Measurements from ENCODE around the gene AGBL3.

The AGBL3 gene

DNA sequence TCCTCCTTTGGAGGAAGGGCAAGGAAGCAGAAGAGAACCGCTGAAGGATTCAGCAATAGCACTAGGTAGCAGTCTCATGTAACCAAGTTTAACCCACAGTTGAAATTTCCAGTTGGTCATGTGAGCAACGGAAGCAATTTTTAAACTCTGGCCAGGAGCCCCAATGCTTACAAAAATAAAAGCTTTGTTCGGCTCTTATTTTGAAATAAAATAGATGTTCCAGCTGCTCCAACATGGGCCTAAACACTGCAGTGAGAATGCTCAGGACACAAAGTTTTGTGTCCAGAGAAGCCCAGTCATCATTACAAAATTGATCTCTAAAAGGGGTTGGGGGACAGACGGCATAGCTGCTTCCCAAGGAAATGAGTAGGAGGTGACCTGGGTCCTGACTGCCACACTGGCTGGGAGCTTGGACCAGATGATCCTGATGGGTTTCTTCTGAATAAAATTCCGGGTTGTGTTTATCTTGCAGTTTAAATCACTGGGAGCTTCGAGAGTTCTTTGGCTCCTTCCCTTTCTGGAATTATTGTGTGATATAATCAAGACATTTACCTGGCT is 161.1 kb downstream of the AGBL3 start:
- DNase-seq (ENCODE audit: low spot score) (no peak), FAIRE-seq (no peak)

DNA sequence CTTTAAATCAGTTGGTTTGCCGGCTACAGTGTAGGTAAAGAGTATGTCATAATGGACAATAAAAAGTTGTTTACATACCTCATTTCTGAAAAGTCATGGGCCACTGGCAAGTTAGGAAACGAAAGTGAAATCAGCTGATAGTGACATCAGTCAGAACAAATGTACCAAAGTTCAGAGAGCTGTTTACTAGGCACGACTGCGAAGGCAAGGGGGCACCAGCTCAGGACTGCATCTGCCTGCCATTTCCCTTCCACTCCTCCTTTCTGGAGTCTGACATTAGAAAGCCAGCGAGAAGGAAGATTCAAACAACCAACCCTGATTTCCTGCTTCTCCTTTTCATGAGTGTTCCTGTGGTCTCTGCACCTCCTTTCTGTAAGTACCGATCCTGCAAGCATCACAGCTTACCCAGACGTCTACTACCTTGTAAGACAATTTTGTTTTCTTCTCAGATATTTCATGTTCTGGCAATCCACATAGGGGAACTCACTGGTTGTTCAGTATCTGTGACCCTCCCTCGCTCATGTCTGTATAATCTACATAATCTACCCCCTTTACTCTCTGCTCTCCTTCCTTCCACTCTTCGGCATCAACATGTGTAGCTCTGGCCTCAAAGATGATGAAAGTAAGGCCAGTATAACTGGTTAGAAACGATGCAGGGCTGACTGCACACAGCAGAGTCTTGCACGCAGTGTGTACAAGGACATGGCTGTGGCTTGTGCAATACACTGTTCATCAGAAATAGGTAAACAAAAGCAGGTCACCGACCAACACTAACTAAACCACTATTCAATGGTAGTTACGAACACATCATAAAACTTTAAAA is 161.8 kb downstream of the AGBL3 start, which contains the start of gene TMEM140:
Gene TMEM140 (plus strand): TSS at position 174 of the 823 bp plus-strand sequence. CDS start 16,370 bp downstream, outside the sequence.
- FAIRE-seq = peak; percentile 7
- DNase-seq (ENCODE audit: low spot score) = peak; percentile 59

GRCh38 chr7:135150072-135150782 is 163.9 kb downstream of the AGBL3 start:
- no peak for FAIRE-seq

DNA sequence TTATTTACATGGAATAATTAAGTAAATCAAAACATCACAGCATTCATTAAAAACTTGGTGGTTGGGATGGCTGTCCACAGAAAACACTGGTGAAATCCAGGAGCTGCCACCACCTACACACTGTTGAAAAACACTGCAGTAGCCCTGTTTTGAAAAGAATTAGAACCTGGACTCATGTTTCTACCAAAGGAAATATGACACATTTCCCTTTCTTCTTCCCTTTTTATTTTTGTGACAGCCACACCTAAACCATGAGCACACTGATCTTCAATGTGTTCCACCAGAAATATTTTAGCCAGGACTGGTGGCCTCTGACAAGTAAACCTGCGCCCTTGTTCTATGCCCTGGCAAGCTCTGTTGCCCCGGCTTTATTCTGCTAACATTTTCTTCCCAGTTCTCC is 164.8 kb downstream of the AGBL3 start:
- FAIRE-seq = no peak
- DNase-seq (ENCODE audit: low spot score) = no peak

More at GRCh38 chr7:135150072-135150782, 163.9 kb downstream of the AGBL3 start:
- no peak for DNase-seq (ENCODE audit: low spot score)

DNA sequence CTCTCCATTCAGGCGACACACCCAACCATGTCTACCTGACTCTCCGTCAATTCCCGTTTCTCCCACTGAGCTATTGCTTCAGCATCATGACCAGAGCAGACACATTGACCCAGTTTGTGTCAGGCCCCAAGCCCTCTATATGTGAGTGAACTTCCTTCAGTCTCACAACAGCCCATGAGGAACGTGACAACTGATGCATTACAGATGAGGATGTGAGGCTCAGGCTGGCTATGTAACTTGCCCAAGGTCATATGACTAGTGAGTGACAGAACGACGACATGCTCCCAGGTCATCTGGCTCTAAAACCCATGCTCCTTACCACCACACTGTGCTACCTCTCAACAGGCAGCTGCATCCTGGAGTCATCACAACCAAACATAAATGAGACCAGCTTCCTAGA is 165.2 kb downstream of the AGBL3 start:
- DNase-seq (ENCODE audit: low spot score) (no peak), FAIRE-seq (no peak)

DNA sequence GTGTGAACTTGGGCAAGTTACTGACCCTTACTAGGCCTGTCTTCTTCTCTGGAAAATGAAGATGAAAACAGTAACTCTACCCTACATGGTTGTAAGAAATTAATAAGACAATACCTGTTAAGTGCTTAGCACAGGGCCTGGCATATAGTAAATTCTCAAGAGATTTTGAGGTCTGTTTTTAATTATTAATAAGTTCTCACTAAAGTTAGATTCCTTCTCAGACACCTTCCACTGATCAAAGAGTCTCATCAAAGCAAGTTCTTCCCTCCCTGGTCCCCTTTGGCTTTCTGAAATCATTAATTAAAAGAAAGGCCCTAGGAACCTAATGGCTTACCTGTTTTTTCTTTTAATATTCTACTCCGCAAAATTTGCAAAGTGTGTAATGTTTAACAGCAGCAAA is 166.1 kb downstream of the AGBL3 start:
- FAIRE-seq (no peak), DNase-seq (ENCODE audit: low spot score) (no peak)

- no peak for DNase-seq (ENCODE audit: low spot score)
- no peak for FAIRE-seq
Measured at GRCh38 chr7:135154734-135155133, 168.4 kb downstream of the AGBL3 start.

DNA sequence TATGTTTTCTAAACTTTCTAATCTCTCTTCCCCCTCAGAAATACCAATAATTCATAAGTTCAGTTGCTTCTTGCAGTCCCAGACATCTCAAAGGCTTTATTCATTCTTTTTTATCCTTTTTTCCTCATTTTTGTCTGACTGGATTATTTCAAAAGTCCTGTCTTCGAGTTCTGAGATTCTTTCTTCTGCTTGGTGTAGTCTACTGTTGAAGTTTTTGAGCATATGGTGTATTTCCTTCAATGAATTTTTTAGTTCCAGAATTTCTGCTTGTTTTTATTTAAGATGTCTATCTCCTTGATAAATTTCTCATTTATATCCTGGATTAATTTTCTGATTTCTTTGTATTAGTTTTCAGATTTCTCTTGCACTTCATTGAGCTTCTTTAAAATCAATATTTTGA is 170.0 kb downstream of the AGBL3 start:
- no peak for DNase-seq (ENCODE audit: low spot score)
- FAIRE-seq = no peak

- DNase-seq (ENCODE audit: low spot score) = no peak
Measured at GRCh38 chr7:135158141-135158655, 171.9 kb downstream of the AGBL3 start.

GRCh38 chr7:135158874-135159273 is 172.6 kb downstream of the AGBL3 start:
- no peak for FAIRE-seq

More at GRCh38 chr7:135158141-135158655, 171.9 kb downstream of the AGBL3 start:
- no peak for FAIRE-seq

GRCh38 chr7:135159359-135160085 is 173.2 kb downstream of the AGBL3 start:
- DNase-seq (ENCODE audit: low spot score) (no peak), FAIRE-seq (no peak)

More at GRCh38 chr7:135158874-135159273, 172.6 kb downstream of the AGBL3 start:
- DNase-seq (ENCODE audit: low spot score) = no peak

- DNase-seq (ENCODE audit: low spot score) = peak; percentile 58
- peak; percentile 82 for FAIRE-seq
Measured at GRCh38 chr7:135160098-135160857, 174.0 kb downstream of the AGBL3 start.

DNA sequence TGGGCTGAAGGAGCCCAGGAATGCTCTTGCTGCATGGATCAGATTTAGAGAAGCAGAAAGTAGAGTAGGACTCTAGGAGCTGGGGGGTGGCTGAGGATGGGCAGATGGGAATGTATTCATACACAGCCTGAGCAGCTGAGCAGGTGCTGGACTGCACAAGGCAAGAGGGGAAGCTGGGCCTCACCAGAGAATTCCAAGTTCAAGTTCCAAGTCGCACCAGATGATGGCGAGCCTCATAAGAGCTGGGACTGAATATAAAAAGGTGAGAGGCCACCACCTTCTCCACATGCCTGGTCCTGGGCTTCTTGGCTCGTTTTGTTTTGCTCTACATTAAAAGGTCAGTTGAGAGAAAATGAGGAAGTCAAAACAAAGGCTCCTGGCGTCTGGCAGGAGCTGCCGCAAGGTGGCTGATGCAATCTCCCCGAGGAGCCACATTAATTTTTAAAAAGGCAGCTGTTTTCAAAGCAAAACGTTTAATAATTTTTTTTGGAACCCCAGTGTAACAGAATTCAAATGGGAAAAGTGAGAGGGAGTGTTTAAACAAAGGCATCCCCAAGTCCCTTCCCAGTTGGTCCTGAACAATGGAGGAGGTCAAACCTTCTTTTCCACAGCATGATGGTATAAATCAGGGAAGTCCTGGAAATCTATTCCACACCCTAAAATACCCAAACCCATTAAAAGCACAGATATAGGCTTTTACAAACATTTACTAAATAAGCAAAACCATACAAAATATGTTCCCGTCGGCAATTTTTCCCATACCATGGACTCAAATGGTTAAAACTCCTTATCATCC is 174.7 kb downstream of the AGBL3 start:
- DNase-seq (ENCODE audit: low spot score) = no peak
- no peak for FAIRE-seq

DNA sequence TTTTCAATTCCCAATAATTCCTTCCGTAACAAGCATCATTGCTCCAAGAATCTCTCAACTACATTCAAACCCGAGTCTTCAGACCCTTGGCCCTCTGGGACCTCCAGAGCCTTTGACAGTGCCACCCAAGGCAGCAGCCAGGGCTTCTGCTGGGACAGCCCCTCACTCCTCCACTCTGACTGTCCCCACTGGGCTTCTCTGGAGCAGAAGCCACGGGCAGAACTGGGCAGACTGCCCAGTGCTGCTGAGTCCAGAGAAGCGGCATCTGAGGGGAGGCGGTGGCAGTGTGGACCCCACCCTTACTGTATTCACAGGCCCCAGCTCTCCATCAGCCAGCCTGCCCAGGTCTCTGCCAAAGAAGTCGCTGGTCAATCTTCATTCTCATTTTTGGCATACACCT is 175.4 kb downstream of the AGBL3 start:
- no peak for DNase-seq (ENCODE audit: low spot score)

GRCh38 chr7:135162382-135163001 is 176.2 kb downstream of the AGBL3 start:
- FAIRE-seq (no peak), DNase-seq (ENCODE audit: low spot score) (no peak)

More for the DNA sequence above, 175.4 kb downstream of the AGBL3 start:
- no peak for FAIRE-seq

GRCh38 chr7:135164357-135165061 is 178.2 kb downstream of the AGBL3 start:
- no peak for DNase-seq (ENCODE audit: low spot score)
- FAIRE-seq = no peak

- no peak for DNase-seq (ENCODE audit: low spot score)
- no peak for FAIRE-seq
Measured at GRCh38 chr7:135165862-135166261, 179.6 kb downstream of the AGBL3 start.

DNA sequence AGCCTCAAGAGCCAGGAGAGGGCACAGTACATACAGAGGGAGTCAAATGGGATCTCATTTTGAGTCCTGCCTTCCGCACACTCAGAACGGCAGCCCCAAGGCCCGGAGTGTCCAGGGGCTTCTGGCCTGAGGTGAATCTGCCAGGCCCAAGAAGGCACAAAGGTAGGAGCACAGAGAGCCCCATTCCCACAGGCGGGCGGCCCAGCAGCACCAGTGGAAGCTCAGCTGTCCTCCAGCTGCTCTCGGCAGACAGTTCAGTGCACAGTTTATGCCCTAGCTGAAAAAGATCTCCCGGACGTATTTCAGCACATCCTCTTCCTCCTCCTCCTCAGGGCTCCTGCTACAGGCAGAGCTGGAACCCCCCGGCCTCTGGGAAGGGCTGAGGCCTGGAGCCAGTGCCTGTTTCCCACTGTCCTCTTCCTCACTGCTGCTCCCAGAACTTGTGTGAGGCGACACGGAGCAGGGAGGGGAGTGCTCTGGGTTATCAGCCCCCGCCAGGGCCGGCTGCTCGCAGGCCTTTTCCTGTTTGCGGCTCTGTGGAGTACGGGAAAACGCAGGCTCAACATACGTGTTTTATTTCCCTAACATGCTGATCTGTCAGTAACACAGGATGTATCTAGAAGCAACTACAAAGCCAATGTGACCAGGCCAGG is 180.2 kb downstream of the AGBL3 start:
- DNase-seq (ENCODE audit: low spot score) = no peak
- no peak for FAIRE-seq

Measured in RCC 7860 (cell line).